ENCODE results near the gene BZW1.

BZW1 gene

DNA sequence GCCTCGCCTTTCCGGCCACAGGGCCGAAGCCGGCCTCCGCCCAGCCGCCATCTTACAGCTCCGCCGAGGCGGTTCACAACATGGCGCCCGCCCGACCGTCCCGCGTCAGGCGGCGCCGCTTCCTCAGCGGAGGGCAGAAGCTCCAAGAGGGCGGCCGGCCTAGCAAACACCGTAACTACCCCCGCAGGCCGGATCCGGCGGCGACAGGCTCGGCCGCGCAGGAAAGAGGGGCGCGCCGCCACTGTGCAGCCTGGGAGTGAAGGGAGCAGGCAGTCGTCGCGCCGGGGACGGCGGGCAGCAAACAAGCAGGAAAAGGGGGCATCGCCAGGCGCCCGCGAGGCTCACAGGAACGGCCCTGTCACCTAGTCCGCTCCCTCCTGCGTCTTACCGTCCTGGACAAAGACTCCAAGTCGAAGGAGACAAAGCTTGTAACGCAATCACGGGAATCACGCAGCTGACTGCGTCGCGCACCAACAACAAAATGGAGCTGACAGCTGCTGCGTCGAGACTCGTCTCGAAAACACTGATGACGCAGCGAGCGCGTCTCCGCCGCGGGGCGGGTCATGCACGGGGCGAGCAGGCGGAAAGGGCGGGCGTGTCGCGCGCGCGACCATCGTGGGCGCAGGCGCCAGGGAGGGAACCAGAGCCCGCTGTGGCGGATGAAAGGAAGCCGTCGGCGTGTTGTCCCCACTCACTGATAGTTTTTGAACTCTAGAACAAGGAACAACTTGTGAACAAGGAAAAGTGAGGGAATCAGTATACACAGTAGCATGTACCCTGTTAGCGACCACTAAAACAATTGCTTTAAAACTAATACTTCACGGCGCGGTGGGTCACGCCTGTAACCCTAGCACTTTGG lies 52.7 kb downstream of the BZW1 start, which contains the start of gene CLK1:
Gene CLK1, minus strand, starts transcription at position 483 of the 859 bp plus-strand sequence. CDS start 2,796 bp downstream, outside the sequence.
- peak within 1 kb of the TSS; percentile 96 for H3K4me3 ChIP-seq
- no peaks in the 10 kb centered on the region for H3K27me3 ChIP-seq
- H3K4me2 ChIP-seq: peak within 1 kb of the TSS; percentile 87
- no peaks in the 10 kb centered on the region for H3K9me3 ChIP-seq
- H3K4me1 ChIP-seq: peaks cover 24% of the 10 kb centered on the region
- no peak for TF ChIP-seq Cebpa-rat (IDR thresholded peaks at IDR 0.05)
- H3K27ac ChIP-seq: peak within 1 kb of the TSS; percentile 100
- H4K20me1 ChIP-seq: peaks cover 43% of the 10 kb centered on the region
- H3K9ac ChIP-seq: peak within 1 kb of the TSS; percentile 100
- peaks cover 18% of the 10 kb centered on the region for H3K36me3 ChIP-seq

DNA sequence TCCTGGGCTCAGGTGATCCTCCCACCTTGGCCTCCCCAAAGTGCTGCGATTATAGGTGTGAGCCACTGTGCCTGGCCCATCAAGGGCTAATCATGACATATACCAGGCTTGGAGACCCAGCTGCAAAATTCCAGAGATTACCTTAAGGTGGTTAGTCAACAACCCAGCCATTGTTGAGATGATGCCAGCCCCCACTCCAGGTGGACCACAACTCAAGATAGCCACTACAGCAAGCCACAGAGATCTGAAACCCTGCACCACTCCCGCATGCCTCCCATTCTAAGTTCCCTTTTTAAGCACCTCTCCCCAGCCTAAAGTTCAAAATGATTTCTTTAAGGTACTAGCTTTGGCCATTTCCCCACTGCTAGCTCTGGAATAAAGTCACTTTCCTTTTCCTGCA lies 57.3 kb downstream of the BZW1 start:
- Histone ChIP-seq H3K4me1 (peaks cover 7% of the 10 kb centered on the region), H3K9me3 (no peaks in the 10 kb centered on the region), H3K9ac (no peak overlapping the region), H4K20me1 (no peaks in the 10 kb centered on the region), H3K27ac (no peak overlapping the region), H3K4me3 (no peak overlapping the region), H3K36me3 (peaks cover 43% of the 10 kb centered on the region), H3K27me3 (no peaks in the 10 kb centered on the region), H3K4me2 (no peak overlapping the region)
- no peak for TF ChIP-seq Cebpa-rat (IDR thresholded peaks at IDR 0.05)

DNA sequence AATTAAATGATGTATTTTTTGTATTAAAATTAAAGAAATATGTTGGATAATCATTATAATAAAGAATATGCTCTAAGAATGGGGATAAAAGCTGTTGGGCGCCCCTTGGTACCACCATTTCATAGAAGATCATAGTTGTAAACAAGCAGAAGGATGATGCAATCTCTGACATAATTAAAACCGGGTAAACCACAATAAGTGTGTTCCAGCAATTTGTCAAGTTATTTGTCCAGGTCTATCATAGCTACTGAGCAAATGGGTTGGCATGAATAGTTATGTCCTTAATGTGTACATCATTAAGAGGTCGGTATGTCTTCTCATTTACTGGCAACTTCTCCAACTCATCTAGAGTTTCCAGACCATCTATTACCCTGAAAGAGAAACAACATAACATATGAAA lies 59.4 kb downstream of the BZW1 start:
- Histone ChIP-seq H3K36me3 (peaks cover 63% of the 10 kb centered on the region), H3K4me2 (no peak overlapping the region), H3K9ac (no peak overlapping the region), H3K4me1 (no peaks in the 10 kb centered on the region; the same call in 1 of the 2 replicates), H3K27ac (no peak overlapping the region), H3K27me3 (no peaks in the 10 kb centered on the region), H3K9me3 (no peaks in the 10 kb centered on the region), H4K20me1 (no peaks in the 10 kb centered on the region), H3K4me3 (no peak overlapping the region)
- peak; percentile 30; the same call in 1 of the 2 replicates for TF ChIP-seq Cebpa-rat (IDR thresholded peaks at IDR 0.05)

DNA sequence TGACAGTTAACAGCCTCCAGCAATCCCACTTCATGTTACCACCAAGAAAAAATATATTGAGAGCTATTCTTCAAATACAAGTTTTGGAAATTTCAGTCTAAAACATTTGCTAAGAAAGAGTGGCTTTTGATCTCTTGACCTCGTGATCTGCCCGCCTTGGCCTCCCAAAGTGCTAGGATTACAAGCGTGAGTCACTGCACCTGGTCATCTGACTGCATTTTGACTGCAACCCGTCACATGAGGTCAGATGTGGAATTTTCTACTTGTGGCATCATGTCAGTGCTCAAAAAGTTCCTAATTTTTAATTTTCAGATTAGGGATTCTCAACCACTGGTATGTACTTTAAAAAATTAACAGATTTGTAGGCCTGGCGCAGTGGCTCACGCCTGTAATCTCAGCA lies 61.9 kb downstream of the BZW1 start:
- Histone ChIP-seq H3K4me1 (no peaks in the 10 kb centered on the region; the same call in 1 of the 2 replicates), H4K20me1 (no peaks in the 10 kb centered on the region), H3K36me3 (peaks cover 84% of the 10 kb centered on the region), H3K4me2 (no peak overlapping the region), H3K27me3 (no peaks in the 10 kb centered on the region), H3K9ac (no peak overlapping the region), H3K9me3 (no peaks in the 10 kb centered on the region), H3K4me3 (no peak overlapping the region), H3K27ac (no peak overlapping the region)
- TF ChIP-seq Cebpa-rat (IDR thresholded peaks at IDR 0.05): no peak
